Kidney glomerular epithelial cell (primary cell): ENCODE results near the gene UBTD1.
"Not testable (repeated sequence)": the region's sequence is repeated elsewhere in the genome, so short reads cannot be mapped to it uniquely, and the experiment has no call there.

Experiments used
- DNase-seq: peaks from one replicate; lab custom pipeline; 2025; lab: John Stamatoyannopoulos, UW

Gene UBTD1, protein sequence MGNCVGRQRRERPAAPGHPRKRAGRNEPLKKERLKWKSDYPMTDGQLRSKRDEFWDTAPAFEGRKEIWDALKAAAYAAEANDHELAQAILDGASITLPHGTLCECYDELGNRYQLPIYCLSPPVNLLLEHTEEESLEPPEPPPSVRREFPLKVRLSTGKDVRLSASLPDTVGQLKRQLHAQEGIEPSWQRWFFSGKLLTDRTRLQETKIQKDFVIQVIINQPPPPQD

GRCh38 chr10:97498841-97499560 lies at the start of gene UBTD1:
TSS of gene UBTD1 (plus strand) at chr10:97498924. CDS start at chr10:97499204, 280 bp downstream.
- DNase-seq: peak; percentile 23

- no peak for DNase-seq
These were observed 47.9 kb upstream of the UBTD1 start for GRCh38 chr10:97450828-97451227.

DNA sequence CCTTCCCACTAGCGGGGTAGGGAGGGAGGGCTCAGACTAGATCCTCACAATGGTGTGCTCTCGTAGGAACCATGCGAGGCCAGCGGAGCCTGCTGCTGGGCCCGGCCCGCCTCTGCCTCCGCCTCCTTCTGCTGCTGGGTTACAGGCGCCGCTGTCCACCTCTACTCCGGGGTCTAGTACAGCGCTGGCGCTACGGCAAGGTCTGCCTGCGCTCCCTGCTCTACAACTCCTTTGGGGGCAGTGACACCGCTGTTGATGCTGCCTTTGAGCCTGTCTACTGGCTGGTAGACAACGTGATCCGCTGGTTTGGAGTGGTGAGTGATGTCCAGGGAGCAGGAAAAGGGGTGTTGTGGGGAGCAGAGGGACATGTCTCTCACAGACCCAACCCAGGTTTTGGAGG lies 47.1 kb upstream of the UBTD1 start:
- DNase-seq: no peak

DNA sequence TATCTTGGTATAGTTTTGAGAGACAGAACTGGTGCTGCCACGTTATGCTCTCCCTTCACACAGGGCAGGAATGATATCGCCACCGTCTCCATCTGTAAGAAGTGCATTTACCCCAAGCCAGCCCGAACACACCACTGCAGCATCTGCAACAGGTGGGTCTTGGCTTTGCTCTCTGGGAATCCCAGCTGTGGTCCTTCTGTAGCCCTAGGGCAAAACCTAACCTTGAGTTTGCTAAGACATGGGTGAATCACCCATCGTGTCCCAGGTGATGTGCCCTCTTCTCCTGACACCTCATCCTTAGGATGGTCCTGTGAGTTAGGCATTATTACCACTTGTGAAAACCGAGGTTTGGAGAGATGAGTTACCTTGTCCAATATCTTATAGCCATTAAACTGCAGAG lies 46.4 kb upstream of the UBTD1 start:
- DNase-seq: no peak

GRCh38 chr10:97454330-97455036 lies 44.2 kb upstream of the UBTD1 start:
- no peak for DNase-seq

- DNase-seq: no peak
These were observed 42.6 kb upstream of the UBTD1 start for GRCh38 chr10:97456034-97456685.

DNA sequence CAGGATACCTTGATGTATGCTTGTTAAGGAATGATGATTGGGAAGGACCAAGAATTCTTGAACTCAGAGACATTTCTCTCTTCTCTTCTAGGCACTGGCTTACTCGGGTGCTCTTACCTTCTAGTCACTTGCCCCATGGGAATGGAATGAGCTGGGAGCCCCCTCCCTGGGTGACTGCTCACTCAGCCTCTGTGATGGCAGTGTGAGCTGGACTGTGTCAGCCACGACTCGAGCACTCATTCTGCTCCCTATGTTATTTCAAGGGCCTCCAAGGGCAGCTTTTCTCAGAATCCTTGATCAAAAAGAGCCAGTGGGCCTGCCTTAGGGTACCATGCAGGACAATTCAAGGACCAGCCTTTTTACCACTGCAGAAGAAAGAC lies 42.0 kb upstream of the UBTD1 start:
- no peak for DNase-seq

DNA sequence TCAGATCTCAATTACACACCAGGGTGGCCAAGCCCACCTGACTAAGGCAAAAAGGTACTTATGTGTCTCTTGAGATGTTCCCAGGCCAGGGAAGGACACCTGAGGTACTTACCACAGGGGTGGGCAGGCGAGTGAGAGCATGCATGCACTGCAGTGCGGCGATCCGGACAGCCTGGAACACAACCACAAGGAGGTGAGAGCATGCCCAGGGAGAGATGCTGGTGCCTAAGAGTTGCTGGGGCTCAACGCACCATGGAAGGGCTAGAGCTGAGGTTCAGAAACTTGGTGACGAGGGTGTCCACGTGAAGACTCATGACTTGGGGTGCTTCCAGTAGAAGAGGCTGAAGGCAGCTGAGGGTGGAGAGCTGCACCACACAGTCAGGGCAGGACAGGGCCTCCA lies 39.6 kb upstream of the UBTD1 start:
- no peak for DNase-seq

- no peak for DNase-seq
These were observed 38.8 kb upstream of the UBTD1 start for GRCh38 chr10:97459933-97460332.

DNA sequence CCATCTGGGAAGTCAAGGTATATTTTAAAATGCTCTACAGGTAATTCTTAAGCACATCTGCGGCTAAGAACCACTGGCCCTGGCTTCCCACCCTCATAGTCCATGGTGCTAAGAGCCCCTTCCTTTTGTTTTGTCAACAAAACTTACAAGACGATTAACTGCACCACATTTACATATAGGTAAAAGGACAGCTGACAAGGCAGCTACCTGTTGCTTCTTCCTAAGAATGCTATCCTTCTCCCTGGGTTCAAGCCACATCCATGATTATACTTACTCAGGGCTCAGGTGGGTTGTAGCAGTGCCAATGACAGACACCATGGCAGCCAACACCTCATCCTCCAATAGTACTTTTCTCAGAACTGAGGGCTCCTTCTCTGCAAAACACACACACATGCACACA lies 36.4 kb upstream of the UBTD1 start:
- no peak for DNase-seq

DNA sequence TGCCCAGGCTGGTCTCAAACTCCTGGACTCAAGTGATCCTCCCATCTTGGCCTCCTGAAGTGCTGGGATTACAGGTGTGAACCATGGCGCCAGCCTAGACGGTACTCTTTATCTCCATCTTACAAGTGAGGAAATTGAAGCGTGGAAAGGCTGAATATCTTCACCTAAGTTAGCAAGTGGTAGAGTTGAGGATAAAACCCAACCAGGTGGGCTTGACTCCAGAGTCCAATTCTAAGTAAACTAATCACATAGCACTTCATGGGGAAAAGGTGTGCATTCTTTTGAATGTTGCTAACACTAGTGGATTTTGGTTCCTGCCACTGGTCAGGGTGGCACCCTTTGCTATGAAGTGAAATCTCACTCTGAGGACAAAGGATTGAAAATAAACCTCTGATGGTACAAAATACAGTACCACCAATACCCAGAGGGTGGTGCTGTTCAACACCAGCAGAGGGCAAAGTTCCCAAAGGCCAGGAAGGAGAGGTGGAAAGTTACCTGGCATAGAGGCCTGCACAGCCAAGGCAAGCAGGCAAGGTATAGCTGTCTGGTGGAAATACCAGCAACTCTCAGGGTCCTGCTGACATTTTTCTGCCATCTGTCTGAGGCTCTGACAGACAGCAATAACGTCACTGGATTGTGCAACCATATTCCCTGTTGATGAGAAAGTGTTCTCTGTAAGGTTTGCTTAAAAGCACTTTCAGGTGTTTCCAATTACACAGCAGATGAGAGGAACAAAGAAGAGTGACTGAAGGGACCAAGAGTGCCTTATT lies 35.2 kb upstream of the UBTD1 start:
- peak; percentile 43 for DNase-seq

DNA sequence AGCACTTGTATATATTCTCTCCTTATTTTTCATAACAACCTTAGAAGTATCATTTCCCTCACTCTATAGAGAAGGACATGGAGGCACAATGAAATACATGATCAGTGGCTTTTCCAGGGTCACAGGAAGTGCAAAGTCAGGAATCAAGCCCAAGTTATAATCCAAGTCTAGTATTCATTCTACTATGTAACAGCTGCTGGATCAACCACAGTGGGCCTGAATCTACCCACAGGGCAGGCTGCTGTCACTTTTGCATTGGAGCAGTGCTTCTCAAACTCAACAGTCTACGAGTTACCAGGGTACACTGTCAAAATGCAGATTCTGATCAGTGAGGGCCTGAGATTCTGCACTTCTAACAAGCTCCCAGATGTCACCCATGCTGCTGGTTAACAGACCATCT lies 34.5 kb upstream of the UBTD1 start:
- DNase-seq: no peak

- no peak for DNase-seq
These were observed 32.7 kb upstream of the UBTD1 start for GRCh38 chr10:97465982-97466381.

DNA sequence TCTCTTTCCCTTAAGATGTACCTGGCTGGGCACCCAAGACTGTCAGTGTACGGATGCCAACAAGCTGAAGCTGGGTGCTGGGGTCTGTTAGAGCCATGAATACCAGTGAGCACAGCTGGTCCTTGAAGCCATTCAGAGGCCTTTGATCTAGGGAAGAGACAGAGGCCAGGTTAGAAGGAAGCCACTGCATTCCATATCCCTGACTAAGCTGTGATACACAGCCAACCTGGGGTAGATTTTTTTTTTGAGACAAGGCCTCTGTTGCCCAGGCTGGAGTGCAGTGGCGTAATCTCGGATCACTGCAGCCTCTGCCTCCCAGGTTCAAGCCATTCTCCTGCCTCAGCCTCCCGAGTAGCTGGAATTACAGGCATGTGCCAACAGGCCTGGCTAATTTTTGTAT lies 32.0 kb upstream of the UBTD1 start:
- DNase-seq: peak; percentile 30

- DNase-seq: no peak
These were observed 30.6 kb upstream of the UBTD1 start for GRCh38 chr10:97468162-97468561.

DNA sequence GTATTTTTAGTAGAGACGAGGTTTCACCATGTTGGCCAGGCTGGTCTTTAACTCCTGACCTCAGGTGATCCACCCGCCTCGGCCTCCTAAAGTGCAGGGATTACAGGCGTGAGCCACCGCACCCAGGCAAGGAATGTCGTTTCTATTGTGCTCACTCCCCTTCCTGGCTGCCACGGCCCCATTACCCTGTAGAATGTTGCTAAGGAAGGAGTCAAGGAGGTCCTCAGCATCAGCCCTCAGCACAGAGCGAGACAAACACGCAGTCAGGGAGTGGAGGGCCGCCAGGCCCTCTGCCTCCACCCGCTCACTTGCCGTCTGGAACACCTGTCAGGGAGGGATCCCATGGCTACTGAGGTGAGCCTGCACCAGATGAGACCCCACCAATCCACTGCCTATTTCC lies 29.9 kb upstream of the UBTD1 start:
- not testable (repeated sequence) for DNase-seq

GRCh38 chr10:97474918-97475317 lies 23.8 kb upstream of the UBTD1 start:
- DNase-seq: no peak

GRCh38 chr10:97475936-97476594 lies 22.7 kb upstream of the UBTD1 start:
- DNase-seq: no peak

GRCh38 chr10:97479410-97479809 lies 19.3 kb upstream of the UBTD1 start:
- DNase-seq: not testable (repeated sequence)

- no peak for DNase-seq
These were observed 18.8 kb upstream of the UBTD1 start for GRCh38 chr10:97479939-97480338.

GRCh38 chr10:97481071-97481470 lies 17.7 kb upstream of the UBTD1 start:
- DNase-seq: no peak
